K562 (cell line): ENCODE measurements around the gene HES4. TPM values are rescaled to one million over a fixed set of nuclear protein-coding genes. Genes with fewer than 3 reads are reported as not detected.

Experiments
- ARID1B ChIP-seq: fragments of 450-650 bp; IDR thresholded peaks from 2 replicates; pipeline ENCODE4 v1.6.1; 2016; ENCODE audit warnings: antibody characterized with exemption, mild to moderate bottlenecking, inconsistent platforms
- BACH1 ChIP-seq: fragments of 200-800 bp; sonication (Bioruptor generic); IDR thresholded peaks from 2 replicates; pipeline ENCODE4 v1.6.1; 2016; ENCODE audit warnings: missing genetic modification characterization, missing compliant biosample characterization
- HDAC2 ChIP-seq: fragments of 450-650 bp; IDR thresholded peaks from 2 replicates; pipeline ENCODE4 v1.6.1; 2016; ENCODE audit warnings: mild to moderate bottlenecking
- LARP7 ChIP-seq: fragments of 450-650 bp; IDR thresholded peaks from 2 replicates; pipeline ENCODE4 v1.6.1; 2016
- MGA ChIP-seq: fragments of 450-650 bp; IDR thresholded peaks from 2 replicates; pipeline ENCODE4 v1.6.1; 2016; ENCODE audit warnings: mild to moderate bottlenecking, moderate library complexity
- NFRKB ChIP-seq: fragments of 450-650 bp; IDR thresholded peaks from 2 replicates; pipeline ENCODE4 v1.6.1; 2016; ENCODE audit warnings: low read depth
- PHTF2 ChIP-seq: fragments of 250-450 bp; sonication (Bioruptor Pico); IDR thresholded peaks from 2 replicates; pipeline ENCODE4 v1.5.0; 2021; ENCODE audit warnings: mild to moderate bottlenecking
- POLR2AphosphoS2 ChIP-seq: IDR thresholded peaks from 2 replicates; pipeline ENCODE4 v1.6.1; 2012; ENCODE audit warnings: low read length, improper control_type of control experiment
- RFX1 ChIP-seq: fragments of 450-650 bp; IDR thresholded peaks from 2 replicates; pipeline ENCODE4 v1.6.1; 2016; ENCODE audit warnings: mild to moderate bottlenecking, moderate library complexity
- ZBTB8A ChIP-seq: fragments of 450-650 bp; IDR thresholded peaks from 2 replicates; pipeline ENCODE4 v1.6.1; 2018; ENCODE audit warnings: mild to moderate bottlenecking, moderate library complexity; ENCODE audit not compliant: partially characterized antibody
- ZC3H11A ChIP-seq: IDR thresholded peaks from 2 replicates; pipeline ENCODE4 v1.6.1; 2012; ENCODE audit warnings: low read depth, low read length, improper control_type of control experiment
- ZNF143 ChIP-seq: sonication (generic); formaldehyde crosslinking; IDR thresholded peaks from 2 replicates; pipeline ENCODE4 v1.9.0; 2022; ENCODE audit warnings: mild to moderate bottlenecking, missing genetic modification reagents
- ZNF282 ChIP-seq: sonication (generic); formaldehyde crosslinking; IDR thresholded peaks from 2 replicates; pipeline ENCODE4 v1.8.1; 2023; ENCODE audit warnings: missing genetic modification reagents
- polyA plus RNA-seq, 8 experiments: library from polyadenylated mRNA; depleted of rRNA in 4 of 8; stranded (reverse) in 5 of 8; unstranded in 3 of 8; fragments of >200 nt; fragmentation: Nextera tagmentation in 2 of 8; fragmentation: Illumina TruSeq in 1 of 8; extraction: Ambion mirVana in 2 of 8; extraction: Trizol in 1 of 8; gene quantifications; 2 replicates each; pipeline versions ENCODE4 v1.2.1 to v1.2.3, GENCODE V29; 2011 to 2014; ENCODE audit warnings: inconsistent platforms in 1 of 8, missing spikeins in 1 of 8
- total RNA-seq, 7 experiments: library from RNA; depleted of rRNA in 6 of 7; stranded (reverse); fragments of >200 nt in 6 of 7; fragmentation: Illumina TruSeq in 2 of 7; extraction: Trizol in 2 of 7; gene quantifications; 2 replicates each; pipeline versions ENCODE4 v1.2.1 to v1.2.3, GENCODE V29; 2011 to 2021; ENCODE audit warnings: low replicate concordance in 1 of 7
- TF ChIP-seq, protein P1 (sequence below): sonication (generic); formaldehyde crosslinking; IDR thresholded peaks from 2 replicates; pipeline ENCODE4 v1.8.0; 2022; ENCODE audit warnings: mild to moderate bottlenecking, missing genetic modification reagents
- TF ChIP-seq, protein P2 (sequence below): fragments of 200-400 bp; formaldehyde crosslinking; IDR thresholded peaks from 2 replicates; pipeline ENCODE4 v1.6.1; 2017; ENCODE audit warnings: mild to moderate bottlenecking, low read depth, low read length, moderate library complexity

The HES4 gene
- total and polyA plus RNA-seq, 9 of the 15 experiments (the other 6 are each of a cell fraction or from before 2014, with no cell fraction given): 0.21 to 43.7 (median 5.3) TPM; not detected in 2

DNA sequence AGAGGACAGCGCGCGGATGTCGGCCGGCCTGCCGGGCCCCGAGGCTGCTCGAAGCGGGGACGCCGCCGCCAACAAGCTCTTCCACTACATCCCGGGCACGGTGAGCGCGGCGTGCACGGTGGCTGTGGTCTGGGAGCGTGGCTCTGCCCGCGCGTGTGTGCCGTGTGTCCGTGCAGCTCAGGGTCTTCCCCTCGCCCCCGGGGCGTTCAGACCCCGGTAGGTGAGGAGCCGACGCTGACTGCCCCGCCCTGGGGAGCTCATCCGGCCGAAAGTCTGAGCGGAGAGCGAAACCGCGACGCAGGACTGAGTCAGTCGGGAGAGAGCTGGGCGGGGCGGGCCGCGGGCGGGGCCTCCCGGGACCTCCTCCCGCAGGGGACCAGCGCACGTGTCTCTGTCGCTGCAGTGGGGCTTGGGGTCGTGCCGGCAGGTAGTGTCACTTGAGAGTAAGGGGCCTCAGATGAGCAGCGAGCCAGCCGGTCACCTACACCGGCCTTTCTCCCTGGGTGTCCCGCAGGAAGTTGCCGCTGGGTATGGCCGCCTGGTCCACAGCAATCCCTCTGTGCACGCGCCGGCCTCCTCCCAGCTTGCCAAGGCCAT is 33.1 kb downstream of the HES4 start (continued):
- TF ChIP-seq MGA (peak; percentile 63), PHTF2 (CRISPR knock-in tag) (no peak), POLR2AphosphoS2 (no peak), NFRKB (no peak), ZBTB8A (no peak), LARP7 (no peak), ZNF282 (CRISPR knock-in tag) (no peak), BACH1 (tag) (no peak), RFX1 (no peak), HDAC2 (no peak), ARID1B (peak; percentile 15), ZC3H11A (no peak), ZNF143 (CRISPR knock-in tag) (no peak)
- TF ChIP-seq, protein P1, sequence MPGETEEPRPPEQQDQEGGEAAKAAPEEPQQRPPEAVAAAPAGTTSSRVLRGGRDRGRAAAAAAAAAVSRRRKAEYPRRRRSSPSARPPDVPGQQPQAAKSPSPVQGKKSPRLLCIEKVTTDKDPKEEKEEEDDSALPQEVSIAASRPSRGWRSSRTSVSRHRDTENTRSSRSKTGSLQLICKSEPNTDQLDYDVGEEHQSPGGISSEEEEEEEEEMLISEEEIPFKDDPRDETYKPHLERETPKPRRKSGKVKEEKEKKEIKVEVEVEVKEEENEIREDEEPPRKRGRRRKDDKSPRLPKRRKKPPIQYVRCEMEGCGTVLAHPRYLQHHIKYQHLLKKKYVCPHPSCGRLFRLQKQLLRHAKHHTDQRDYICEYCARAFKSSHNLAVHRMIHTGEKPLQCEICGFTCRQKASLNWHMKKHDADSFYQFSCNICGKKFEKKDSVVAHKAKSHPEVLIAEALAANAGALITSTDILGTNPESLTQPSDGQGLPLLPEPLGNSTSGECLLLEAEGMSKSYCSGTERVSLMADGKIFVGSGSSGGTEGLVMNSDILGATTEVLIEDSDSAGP (CRISPR knock-in tag): no peak
- TF ChIP-seq, protein P2, sequence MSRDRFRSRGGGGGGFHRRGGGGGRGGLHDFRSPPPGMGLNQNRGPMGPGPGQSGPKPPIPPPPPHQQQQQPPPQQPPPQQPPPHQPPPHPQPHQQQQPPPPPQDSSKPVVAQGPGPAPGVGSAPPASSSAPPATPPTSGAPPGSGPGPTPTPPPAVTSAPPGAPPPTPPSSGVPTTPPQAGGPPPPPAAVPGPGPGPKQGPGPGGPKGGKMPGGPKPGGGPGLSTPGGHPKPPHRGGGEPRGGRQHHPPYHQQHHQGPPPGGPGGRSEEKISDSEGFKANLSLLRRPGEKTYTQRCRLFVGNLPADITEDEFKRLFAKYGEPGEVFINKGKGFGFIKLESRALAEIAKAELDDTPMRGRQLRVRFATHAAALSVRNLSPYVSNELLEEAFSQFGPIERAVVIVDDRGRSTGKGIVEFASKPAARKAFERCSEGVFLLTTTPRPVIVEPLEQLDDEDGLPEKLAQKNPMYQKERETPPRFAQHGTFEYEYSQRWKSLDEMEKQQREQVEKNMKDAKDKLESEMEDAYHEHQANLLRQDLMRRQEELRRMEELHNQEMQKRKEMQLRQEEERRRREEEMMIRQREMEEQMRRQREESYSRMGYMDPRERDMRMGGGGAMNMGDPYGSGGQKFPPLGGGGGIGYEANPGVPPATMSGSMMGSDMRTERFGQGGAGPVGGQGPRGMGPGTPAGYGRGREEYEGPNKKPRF: no peak
